GM23338 (cell line): ENCODE data around the gene THSD4. TPM values are rescaled to one million over a fixed set of nuclear protein-coding genes. Genes with fewer than 3 reads are reported as not detected.

Source experiments
- ETS1 ChIP-seq: IDR thresholded peaks from 2 replicates; pipeline ENCODE4 v1.6.1; 2016; ENCODE audit warnings: antibody characterized with exemption
- POLR2AphosphoS5 ChIP-seq: IDR thresholded peaks from 2 replicates; pipeline ENCODE4 v1.6.1; 2016; ENCODE audit warnings: antibody characterized with exemption, low read depth
- REST ChIP-seq: IDR thresholded peaks from one replicate; pipeline ENCODE4 v1.6.1; 2018; ENCODE audit warnings: antibody characterized with exemption; ENCODE audit not compliant: unreplicated experiment
- ZNF331 ChIP-seq: fragments of 250-450 bp; sonication (Bioruptor Pico); IDR thresholded peaks from 2 replicates; pipeline ENCODE4 v1.5.0; 2020; ENCODE audit warnings: low read depth, mild to moderate bottlenecking, moderate library complexity
- ZNF462 ChIP-seq: fragments of 250-450 bp; sonication (Bioruptor Pico); IDR thresholded peaks from 2 replicates; pipeline ENCODE4 v1.5.0; 2020; ENCODE audit warnings: mild to moderate bottlenecking, moderate library complexity
- polyA plus RNA-seq: library from polyadenylated mRNA; unstranded; fragments of >200 nt; fragmentation: Nextera tagmentation; extraction: Ambion mirVana; gene quantifications from 2 replicates; pipeline ENCODE4 v1.2.1, GENCODE V29; 2016
- total RNA-seq: library from RNA; depleted of rRNA; stranded (reverse); fragments of >200 nt; shearing (Covaris generic); gene quantifications from 2 replicates; pipeline ENCODE4 v1.2.3, GENCODE V29; 2014

THSD4 gene
- total and polyA plus RNA-seq, 2 experiments from 2014 or later, result 2.0 to 7.4 TPM

GRCh38 chr15:71248386-71248785 is 133.1 kb downstream of the THSD4 start (continued):
- TF ChIP-seq ZNF462, result no peak
- TF ChIP-seq REST, result no peak
- TF ChIP-seq ZNF331 (CRISPR knock-in tag), result no peak
- no peak for TF ChIP-seq POLR2AphosphoS5
- no peak for TF ChIP-seq ETS1
